ENCODE data around the gene PBX1. TPM values are rescaled to one million over a fixed set of nuclear protein-coding genes. Genes with fewer than 3 reads are reported as not detected.

Gene PBX1
- total RNA-seq, 1 experiment from 2014 or later = 18.5 TPM

GRCh38 chr1:164653705-164654104 is 94.7 kb downstream of the PBX1 start:
- no peaks in the 10 kb centered on the region for H3K27me3 ChIP-seq (replicated peaks)
- H3K36me3 ChIP-seq = no peaks in the 10 kb centered on the region
- no peak for DNase-seq (ENCODE audit: low read depth in 1 of 2, low spot score in 2 of 2)

GRCh38 chr1:164654200-164654599 is 95.2 kb downstream of the PBX1 start:
- Histone ChIP-seq H3K9me3 (replicated peaks) (no peaks in the 10 kb centered on the region), H3K27ac (no peak overlapping the region), H3K4me3 (no peak overlapping the region), H3K36me3 (no peaks in the 10 kb centered on the region), H3K4me1 (replicated peaks) (peaks cover 6% of the 10 kb centered on the region), H3K27me3 (replicated peaks) (no peaks in the 10 kb centered on the region)
- DNase-seq (ENCODE audit: low read depth in 1 of 2, low spot score in 2 of 2) = no peak

More at GRCh38 chr1:164653705-164654104, 94.7 kb downstream of the PBX1 start:
- peaks cover 6% of the 10 kb centered on the region for H3K4me1 ChIP-seq (replicated peaks)
- H3K9me3 ChIP-seq (replicated peaks) = no peaks in the 10 kb centered on the region
- no peak overlapping the region for H3K27ac ChIP-seq
- no peak overlapping the region for H3K4me3 ChIP-seq

GRCh38 chr1:164658864-164659263 is 99.9 kb downstream of the PBX1 start:
- H3K27me3 ChIP-seq (replicated peaks) = no peaks in the 10 kb centered on the region
- no peak overlapping the region for H3K27ac ChIP-seq
- H3K36me3 ChIP-seq = no peaks in the 10 kb centered on the region
- DNase-seq (ENCODE audit: low read depth in 1 of 2, low spot score in 2 of 2) = no peak
- no peaks in the 10 kb centered on the region for H3K4me1 ChIP-seq (replicated peaks)
- no peaks in the 10 kb centered on the region for H3K9me3 ChIP-seq (replicated peaks)
- no peak overlapping the region for H3K4me3 ChIP-seq

GRCh38 chr1:164659621-164660411 is 100.8 kb downstream of the PBX1 start:
- no peak for DNase-seq (ENCODE audit: low read depth in 1 of 2, low spot score in 2 of 2)
- H3K36me3 ChIP-seq = no peaks in the 10 kb centered on the region
- no peaks in the 10 kb centered on the region for H3K4me1 ChIP-seq (replicated peaks)
- H3K4me3 ChIP-seq = no peak overlapping the region
- no peaks in the 10 kb centered on the region for H3K27me3 ChIP-seq (replicated peaks)
- no peaks in the 10 kb centered on the region for H3K9me3 ChIP-seq (replicated peaks)
- no peak overlapping the region for H3K27ac ChIP-seq

- H3K4me1 ChIP-seq (replicated peaks) = no peaks in the 10 kb centered on the region
- H3K36me3 ChIP-seq = no peaks in the 10 kb centered on the region
- no peak overlapping the region for H3K4me3 ChIP-seq
- no peak for DNase-seq (ENCODE audit: low read depth in 1 of 2, low spot score in 2 of 2)
- no peak overlapping the region for H3K27ac ChIP-seq
- H3K9me3 ChIP-seq (replicated peaks) = no peaks in the 10 kb centered on the region
- no peaks in the 10 kb centered on the region for H3K27me3 ChIP-seq (replicated peaks)
Measured at GRCh38 chr1:164660412-164660772, 101.4 kb downstream of the PBX1 start.

- no peaks in the 10 kb centered on the region for H3K36me3 ChIP-seq
- no peaks in the 10 kb centered on the region for H3K27me3 ChIP-seq (replicated peaks)
- DNase-seq (ENCODE audit: low read depth in 1 of 2, low spot score in 2 of 2) = no peak
- no peaks in the 10 kb centered on the region for H3K9me3 ChIP-seq (replicated peaks)
- H3K4me3 ChIP-seq = no peak overlapping the region
- no peak overlapping the region for H3K27ac ChIP-seq
- H3K4me1 ChIP-seq (replicated peaks) = no peaks in the 10 kb centered on the region
Measured at GRCh38 chr1:164660775-164661174, 101.8 kb downstream of the PBX1 start.

- Histone ChIP-seq H3K9me3 (replicated peaks) (no peaks in the 10 kb centered on the region), H3K27me3 (replicated peaks) (no peaks in the 10 kb centered on the region), H3K36me3 (no peaks in the 10 kb centered on the region), H3K4me3 (no peak overlapping the region), H3K27ac (no peak overlapping the region), H3K4me1 (replicated peaks) (no peaks in the 10 kb centered on the region)
- no peak for DNase-seq (ENCODE audit: low read depth in 1 of 2, low spot score in 2 of 2)
Measured at GRCh38 chr1:164662462-164662861, 103.5 kb downstream of the PBX1 start.

GRCh38 chr1:164662955-164663354 is 104.0 kb downstream of the PBX1 start:
- Histone ChIP-seq H3K27ac (no peak overlapping the region), H3K36me3 (no peaks in the 10 kb centered on the region), H3K4me1 (replicated peaks) (no peaks in the 10 kb centered on the region), H3K27me3 (replicated peaks) (no peaks in the 10 kb centered on the region), H3K9me3 (replicated peaks) (no peaks in the 10 kb centered on the region), H3K4me3 (no peak overlapping the region)
- no peak for DNase-seq (ENCODE audit: low read depth in 1 of 2, low spot score in 2 of 2)

- DNase-seq (ENCODE audit: low read depth in 1 of 2, low spot score in 2 of 2) = no peak
- no peak overlapping the region for H3K27ac ChIP-seq
Measured at GRCh38 chr1:164664127-164664526, 105.1 kb downstream of the PBX1 start.

GRCh38 chr1:164667001-164667400 is 108.0 kb downstream of the PBX1 start:
- no peak for DNase-seq (ENCODE audit: low read depth in 1 of 2, low spot score in 2 of 2)
- Histone ChIP-seq H3K36me3 (no peaks in the 10 kb centered on the region), H3K4me1 (replicated peaks) (no peaks in the 10 kb centered on the region), H3K4me3 (no peak overlapping the region), H3K27ac (no peak overlapping the region), H3K27me3 (replicated peaks) (no peaks in the 10 kb centered on the region), H3K9me3 (replicated peaks) (no peaks in the 10 kb centered on the region)

More at GRCh38 chr1:164664127-164664526, 105.1 kb downstream of the PBX1 start:
- Histone ChIP-seq H3K27me3 (replicated peaks) (no peaks in the 10 kb centered on the region), H3K4me1 (replicated peaks) (no peaks in the 10 kb centered on the region), H3K9me3 (replicated peaks) (no peaks in the 10 kb centered on the region), H3K36me3 (no peaks in the 10 kb centered on the region), H3K4me3 (no peak overlapping the region)

GRCh38 chr1:164667600-164667999 is 108.6 kb downstream of the PBX1 start:
- Histone ChIP-seq H3K27me3 (replicated peaks) (no peaks in the 10 kb centered on the region), H3K4me3 (no peak overlapping the region), H3K9me3 (replicated peaks) (no peaks in the 10 kb centered on the region), H3K36me3 (no peaks in the 10 kb centered on the region), H3K4me1 (replicated peaks) (no peaks in the 10 kb centered on the region), H3K27ac (no peak overlapping the region)
- DNase-seq (ENCODE audit: low read depth in 1 of 2, low spot score in 2 of 2) = no peak

- Histone ChIP-seq H3K36me3 (no peaks in the 10 kb centered on the region), H3K4me1 (replicated peaks) (no peaks in the 10 kb centered on the region), H3K9me3 (replicated peaks) (no peaks in the 10 kb centered on the region), H3K27me3 (replicated peaks) (no peaks in the 10 kb centered on the region), H3K4me3 (no peak overlapping the region), H3K27ac (no peak overlapping the region)
- DNase-seq (ENCODE audit: low read depth in 1 of 2, low spot score in 2 of 2) = no peak
Measured at GRCh38 chr1:164668491-164669400, 109.8 kb downstream of the PBX1 start.

- no peaks in the 10 kb centered on the region for H3K4me1 ChIP-seq (replicated peaks)
- no peaks in the 10 kb centered on the region for H3K27me3 ChIP-seq (replicated peaks)
- no peak overlapping the region for H3K4me3 ChIP-seq
- H3K9me3 ChIP-seq (replicated peaks) = no peaks in the 10 kb centered on the region
- DNase-seq (ENCODE audit: low read depth in 1 of 2, low spot score in 2 of 2) = no peak
- no peak overlapping the region for H3K27ac ChIP-seq
- H3K36me3 ChIP-seq = no peaks in the 10 kb centered on the region
Measured at GRCh38 chr1:164670026-164670425, 111.0 kb downstream of the PBX1 start.

GRCh38 chr1:164670786-164671185 is 111.8 kb downstream of the PBX1 start:
- Histone ChIP-seq H3K36me3 (no peaks in the 10 kb centered on the region), H3K4me1 (replicated peaks) (no peaks in the 10 kb centered on the region), H3K4me3 (no peak overlapping the region), H3K27ac (no peak overlapping the region), H3K9me3 (replicated peaks) (no peaks in the 10 kb centered on the region), H3K27me3 (replicated peaks) (no peaks in the 10 kb centered on the region)
- DNase-seq (ENCODE audit: low read depth in 1 of 2, low spot score in 2 of 2) = no peak

Measured in SJSA1 (cell line).